Measurements from ENCODE around the gene MCM3AP. TPM values are rescaled to one million over a fixed set of nuclear protein-coding genes. Genes with fewer than 3 reads are reported as not detected.

The MCM3AP gene
- total and polyA plus RNA-seq, 2 experiments from 2014 or later, result 30.9 to 56.1 TPM

- Histone ChIP-seq H4K20me1 (ENCODE audit: insufficient read depth) (no peaks in the 10 kb centered on the region), H3K36me3 (ENCODE audit: low read depth) (peaks cover 52% of the 10 kb centered on the region), H3K4me1 (ENCODE audit: insufficient read depth) (no peaks in the 10 kb centered on the region), H3F3A (ENCODE audit: insufficient read depth) (peaks cover 5% of the 10 kb centered on the region; the same call in 1 of the 2 replicates), H3K4me2 (ENCODE audit: unreplicated experiment) (no peak overlapping the region), H2AFZ (no peak overlapping the region), H3K9me2 (ENCODE audit: insufficient read depth) (no peaks in the 10 kb centered on the region), H3K9ac (no peak overlapping the region), H3K9me3 (ENCODE audit: low read depth) (no peaks in the 10 kb centered on the region), H3K4me3 (no peak overlapping the region), H3K27ac (no peak overlapping the region), H3K27me3 (replicated peaks; ENCODE audit: insufficient read depth) (no peaks in the 10 kb centered on the region), H3K79me2 (ENCODE audit: insufficient read depth) (no peaks in the 10 kb centered on the region)
- WGBS, 2 experiments (ENCODE audit: low coverage in 1 of 2, low lambda C conversion rate in 2 of 2, missing lambda C conversion rate in 2 of 2), result 98 to 99% methylated on average over 4 of the region's 4 CpGs
- TF ChIP-seq EZH2 (IDR thresholded peaks at IDR 0.05; ENCODE audit: insufficient read depth, poor library complexity, severe bottlenecking), result no peak
- no peak for TF ChIP-seq EZH2phosphoT487 (IDR thresholded peaks at IDR 0.05; ENCODE audit: insufficient read depth, low read depth)
- in situ Hi-C loops (cut with MboI), result no loop called here
- DNase-seq, result no peak
Measured at GRCh38 chr21:46252840-46253239, 32.6 kb downstream of the MCM3AP start.

DNA sequence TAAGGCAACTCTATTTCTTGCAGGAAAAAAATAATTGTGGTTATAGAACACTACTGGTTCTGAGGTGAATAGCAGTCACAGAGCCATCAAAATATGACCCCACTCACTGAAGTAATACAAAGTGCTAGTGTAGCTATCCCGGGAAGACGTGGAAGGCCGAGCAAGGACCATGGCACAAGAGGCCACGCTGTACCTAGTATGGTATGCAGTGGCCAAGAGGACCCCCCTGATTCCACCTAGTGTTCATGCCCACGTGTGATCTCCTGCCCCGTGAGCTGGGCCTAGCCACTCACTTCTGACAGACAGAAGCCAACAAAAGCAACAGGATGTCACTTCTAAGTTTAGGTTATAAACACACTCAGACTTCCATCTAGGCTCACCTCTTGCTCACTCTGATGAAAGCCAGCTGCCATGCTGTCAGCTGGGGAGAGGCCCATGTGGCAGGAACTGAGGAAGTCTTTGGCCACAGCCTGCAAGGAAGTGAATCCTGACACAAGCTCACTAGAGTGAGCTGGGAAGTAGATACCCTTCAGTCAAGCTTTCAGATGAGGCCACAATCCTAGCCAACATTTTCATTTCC is 35.2 kb downstream of the MCM3AP start:
- in situ Hi-C loops (cut with MboI), result no loop called here

DNA sequence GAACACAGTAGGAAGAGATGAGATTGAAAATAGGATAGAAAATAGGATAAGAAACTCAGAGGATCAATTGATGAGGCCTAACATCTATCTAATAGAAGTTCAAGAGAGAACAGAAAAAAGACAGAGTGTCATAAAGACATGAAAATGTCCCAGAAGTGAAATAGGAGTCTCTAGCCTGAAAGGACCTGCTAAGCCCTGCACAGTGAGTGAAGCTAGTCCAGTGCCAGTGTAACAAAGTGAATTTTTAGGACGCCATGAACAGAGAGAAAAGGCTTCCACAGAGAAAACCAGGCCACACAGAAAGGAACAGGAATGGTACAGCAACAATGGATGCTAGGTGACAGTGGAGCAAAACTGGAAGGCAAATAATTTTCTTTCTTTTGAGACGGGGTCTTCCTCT is 36.6 kb downstream of the MCM3AP start:
- TF ChIP-seq EZH2phosphoT487 (IDR thresholded peaks at IDR 0.05; ENCODE audit: insufficient read depth, low read depth) (no peak), EZH2 (IDR thresholded peaks at IDR 0.05; ENCODE audit: insufficient read depth, poor library complexity, severe bottlenecking) (no peak)
- no peaks in the 10 kb centered on the region for H3K4me1 ChIP-seq (ENCODE audit: insufficient read depth)
- peaks cover 5% of the 10 kb centered on the region; the same call in 1 of the 2 replicates for H3F3A ChIP-seq (ENCODE audit: insufficient read depth)
- in situ Hi-C loops (cut with MboI), result no loop called here
- no peaks in the 10 kb centered on the region for H3K79me2 ChIP-seq (ENCODE audit: insufficient read depth)
- H4K20me1 ChIP-seq (ENCODE audit: insufficient read depth), result no peaks in the 10 kb centered on the region
- no peak overlapping the region for H3K27ac ChIP-seq
- H3K36me3 ChIP-seq (ENCODE audit: low read depth), result peaks cover 72% of the 10 kb centered on the region
- WGBS, 2 experiments (ENCODE audit: low coverage in 1 of 2, low lambda C conversion rate in 2 of 2, missing lambda C conversion rate in 2 of 2), result 91 to 93% methylated on average over 2 of the region's 2 CpGs
- no peaks in the 10 kb centered on the region for H3K9me2 ChIP-seq (ENCODE audit: insufficient read depth)
- no peak overlapping the region for H3K4me2 ChIP-seq (ENCODE audit: unreplicated experiment)
- no peaks in the 10 kb centered on the region for H3K27me3 ChIP-seq (replicated peaks; ENCODE audit: insufficient read depth)
- no peaks in the 10 kb centered on the region for H3K9me3 ChIP-seq (ENCODE audit: low read depth)
- no peak overlapping the region for H2AFZ ChIP-seq
- DNase-seq, result no peak
- no peak overlapping the region for H3K4me3 ChIP-seq
- no peak overlapping the region for H3K9ac ChIP-seq

More for the DNA sequence above, 35.2 kb downstream of the MCM3AP start:
- no peak overlapping the region for H3K4me2 ChIP-seq (ENCODE audit: unreplicated experiment)
- H3K9me2 ChIP-seq (ENCODE audit: insufficient read depth), result no peaks in the 10 kb centered on the region
- WGBS, 2 experiments (ENCODE audit: low coverage in 1 of 2, low lambda C conversion rate in 2 of 2, missing lambda C conversion rate in 2 of 2), result 98 to 99% methylated on average over 6 of the region's 6 CpGs
- H2AFZ ChIP-seq, result no peak overlapping the region
- no peaks in the 10 kb centered on the region for H4K20me1 ChIP-seq (ENCODE audit: insufficient read depth)
- no peaks in the 10 kb centered on the region for H3K79me2 ChIP-seq (ENCODE audit: insufficient read depth)
- DNase-seq, result no peak
- no peaks in the 10 kb centered on the region for H3K27me3 ChIP-seq (replicated peaks; ENCODE audit: insufficient read depth)
- peaks cover 70% of the 10 kb centered on the region for H3K36me3 ChIP-seq (ENCODE audit: low read depth)
- peaks cover 5% of the 10 kb centered on the region; the same call in 1 of the 2 replicates for H3F3A ChIP-seq (ENCODE audit: insufficient read depth)
- H3K27ac ChIP-seq, result no peak overlapping the region
- no peak for TF ChIP-seq EZH2phosphoT487 (IDR thresholded peaks at IDR 0.05; ENCODE audit: insufficient read depth, low read depth)
- no peak overlapping the region for H3K9ac ChIP-seq
- H3K9me3 ChIP-seq (ENCODE audit: low read depth), result no peaks in the 10 kb centered on the region
- no peak overlapping the region for H3K4me3 ChIP-seq
- no peaks in the 10 kb centered on the region for H3K4me1 ChIP-seq (ENCODE audit: insufficient read depth)

- Histone ChIP-seq H3K9me2 (ENCODE audit: insufficient read depth) (no peaks in the 10 kb centered on the region), H3K27ac (no peak overlapping the region), H3K27me3 (replicated peaks; ENCODE audit: insufficient read depth) (no peaks in the 10 kb centered on the region), H3F3A (ENCODE audit: insufficient read depth) (peaks cover 5% of the 10 kb centered on the region; the same call in 1 of the 2 replicates), H4K20me1 (ENCODE audit: insufficient read depth) (no peaks in the 10 kb centered on the region), H3K4me1 (ENCODE audit: insufficient read depth) (no peaks in the 10 kb centered on the region), H2AFZ (no peak overlapping the region), H3K4me3 (no peak overlapping the region), H3K9ac (no peak overlapping the region), H3K36me3 (ENCODE audit: low read depth) (peaks cover 72% of the 10 kb centered on the region), H3K9me3 (ENCODE audit: low read depth) (no peaks in the 10 kb centered on the region), H3K4me2 (ENCODE audit: unreplicated experiment) (no peak overlapping the region), H3K79me2 (ENCODE audit: insufficient read depth) (no peaks in the 10 kb centered on the region)
- TF ChIP-seq EZH2phosphoT487 (IDR thresholded peaks at IDR 0.05; ENCODE audit: insufficient read depth, low read depth), result no peak
- no peak for TF ChIP-seq EZH2 (IDR thresholded peaks at IDR 0.05; ENCODE audit: insufficient read depth, poor library complexity, severe bottlenecking)
- no peak for DNase-seq
- in situ Hi-C loops (cut with MboI), result no loop called here
- 89 to 100% methylated on average over 1 of the region's 1 CpG for WGBS, 2 experiments (ENCODE audit: low coverage in 1 of 2, low lambda C conversion rate in 2 of 2, missing lambda C conversion rate in 2 of 2)
Measured at GRCh38 chr21:46248422-46248782, 37.0 kb downstream of the MCM3AP start.
